HepG2 (cell line): ENCODE data around the gene TMEM63C. TPM values are rescaled to one million over a fixed set of nuclear protein-coding genes. Genes with fewer than 3 reads are reported as not detected.

ENCODE experiments used
- AGO1 ChIP-seq: fragments of 200-400 bp; formaldehyde crosslinking; IDR thresholded peaks from 2 replicates; pipeline ENCODE4 v1.6.1; 2017; ENCODE audit warnings: mild to moderate bottlenecking, low read depth, low read length, moderate library complexity; ENCODE audit not compliant: poor library complexity, severe bottlenecking
- DNMT1 ChIP-seq: sonication (generic); formaldehyde crosslinking; IDR thresholded peaks from 2 replicates; pipeline ENCODE4 v1.5.1; 2020; ENCODE audit warnings: mild to moderate bottlenecking, missing genetic modification reagents
- FOXK1 ChIP-seq: sonication (generic); formaldehyde crosslinking; IDR thresholded peaks from 2 replicates; pipeline ENCODE4 v1.4.0; 2020; ENCODE audit warnings: low read depth, missing genetic modification reagents, borderline replicate concordance
- HNRNPUL1 ChIP-seq: fragments of 200-400 bp; formaldehyde crosslinking; IDR thresholded peaks from 2 replicates; pipeline ENCODE4 v1.6.1; 2017; ENCODE audit warnings: low read depth, mild to moderate bottlenecking, low read length, moderate library complexity
- IRF2 ChIP-seq: IDR thresholded peaks from 2 replicates; pipeline ENCODE4 v1.6.1; 2018; ENCODE audit warnings: missing genetic modification reagents, missing compliant biosample characterization
- MIER2 ChIP-seq: IDR thresholded peaks from 2 replicates; pipeline ENCODE4 v1.6.1; 2016; ENCODE audit warnings: missing biosample characterization, missing genetic modification reagents
- PAX8 ChIP-seq: sonication (generic); formaldehyde crosslinking; IDR thresholded peaks from 2 replicates; pipeline ENCODE4 v1.8.0; 2022; ENCODE audit warnings: mild to moderate bottlenecking, missing genetic modification reagents, borderline replicate concordance
- polyA plus RNA-seq, 8 experiments: library from polyadenylated mRNA; depleted of rRNA in 3 of 8; stranded (reverse) in 7 of 8; unstranded in 1 of 8; fragments of >200 nt; fragmentation: Illumina TruSeq in 4 of 8; extraction: Trizol in 4 of 8; gene quantifications; 2 replicates each; pipeline versions ENCODE4 v1.2.1 to v1.2.3, GENCODE V29; 2011 to 2016; ENCODE audit warnings: low read depth in 4 of 8, missing spikeins in 1 of 8, mixed read lengths in 1 of 8; ENCODE audit not compliant: insufficient read depth in 1 of 8
- total RNA-seq, 5 experiments: library from RNA; depleted of rRNA; stranded (reverse); fragments of >200 nt; fragmentation: Illumina TruSeq; extraction: Trizol; gene quantifications; 2 replicates each; pipeline ENCODE4 v1.2.3, GENCODE V29; 2016; ENCODE audit warnings: low read depth in 1 of 5
- TF ChIP-seq, protein P1 (sequence below): sonication (generic); formaldehyde crosslinking; IDR thresholded peaks from 2 replicates; pipeline ENCODE4 v1.4.0; 2020; ENCODE audit warnings: missing genetic modification reagents, borderline replicate concordance
- TF ChIP-seq, protein P2 (sequence below): fragments of 450-650 bp; IDR thresholded peaks from 2 replicates; pipeline ENCODE4 v1.6.1; 2017
- TF ChIP-seq, protein P3 (sequence below): sonication (generic); formaldehyde crosslinking; IDR thresholded peaks from 2 replicates; pipeline ENCODE4 v1.5.0; 2020; ENCODE audit warnings: missing genetic modification reagents
- TF ChIP-seq, protein P4 (sequence below): sonication (generic); formaldehyde crosslinking; IDR thresholded peaks from 2 replicates; pipeline ENCODE4 v1.8.1; 2023; ENCODE audit warnings: mild to moderate bottlenecking, moderate library complexity, missing genetic modification reagents
- TF ChIP-seq, protein P5 (sequence below): sonication (generic); formaldehyde crosslinking; IDR thresholded peaks from 2 replicates; pipeline ENCODE4 v1.9.0; 2021; ENCODE audit warnings: missing genetic modification reagents, borderline replicate concordance
- TF ChIP-seq, protein P6 (sequence below): IDR thresholded peaks from 2 replicates; pipeline ENCODE4 v1.4.0; 2020; ENCODE audit warnings: mild to moderate bottlenecking, missing genetic modification reagents

Gene TMEM63C
- total and polyA plus RNA-seq, 2 of the 13 experiments (the other 11 are each of a cell fraction or from before 2014, with no cell fraction given): 0.17 to 0.27 TPM

DNA sequence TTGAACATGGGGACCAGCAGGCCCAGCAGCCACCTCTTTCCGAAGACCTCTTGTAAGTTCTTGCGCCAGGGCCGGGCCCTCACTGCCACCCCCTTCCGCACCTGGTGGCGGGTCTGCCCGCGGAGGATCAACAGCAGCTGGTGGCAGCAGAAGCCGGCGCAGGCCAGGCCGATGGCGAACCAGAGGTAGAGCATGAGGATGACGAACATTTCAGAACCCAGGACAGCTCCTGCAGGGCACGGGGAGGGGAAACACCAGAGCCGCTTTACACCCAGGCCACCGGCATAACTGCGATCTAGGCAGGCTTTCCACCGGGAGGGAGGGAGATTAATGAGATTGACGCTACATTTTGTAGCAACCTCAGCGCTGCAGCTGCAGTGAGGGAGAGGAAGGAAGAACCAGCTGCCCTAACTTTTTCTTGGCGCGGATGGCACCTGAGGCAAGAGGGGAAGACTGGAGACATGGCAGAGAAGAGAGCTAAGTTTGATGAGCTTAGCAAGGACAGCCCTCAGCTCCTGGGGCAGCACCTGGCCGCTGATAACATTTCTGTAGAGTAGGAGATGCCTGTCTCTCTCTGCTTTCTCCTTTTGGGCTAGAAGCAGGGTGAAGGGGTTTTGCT, 47.8 kb upstream of the TMEM63C start (continued):
- TF ChIP-seq, protein P1, sequence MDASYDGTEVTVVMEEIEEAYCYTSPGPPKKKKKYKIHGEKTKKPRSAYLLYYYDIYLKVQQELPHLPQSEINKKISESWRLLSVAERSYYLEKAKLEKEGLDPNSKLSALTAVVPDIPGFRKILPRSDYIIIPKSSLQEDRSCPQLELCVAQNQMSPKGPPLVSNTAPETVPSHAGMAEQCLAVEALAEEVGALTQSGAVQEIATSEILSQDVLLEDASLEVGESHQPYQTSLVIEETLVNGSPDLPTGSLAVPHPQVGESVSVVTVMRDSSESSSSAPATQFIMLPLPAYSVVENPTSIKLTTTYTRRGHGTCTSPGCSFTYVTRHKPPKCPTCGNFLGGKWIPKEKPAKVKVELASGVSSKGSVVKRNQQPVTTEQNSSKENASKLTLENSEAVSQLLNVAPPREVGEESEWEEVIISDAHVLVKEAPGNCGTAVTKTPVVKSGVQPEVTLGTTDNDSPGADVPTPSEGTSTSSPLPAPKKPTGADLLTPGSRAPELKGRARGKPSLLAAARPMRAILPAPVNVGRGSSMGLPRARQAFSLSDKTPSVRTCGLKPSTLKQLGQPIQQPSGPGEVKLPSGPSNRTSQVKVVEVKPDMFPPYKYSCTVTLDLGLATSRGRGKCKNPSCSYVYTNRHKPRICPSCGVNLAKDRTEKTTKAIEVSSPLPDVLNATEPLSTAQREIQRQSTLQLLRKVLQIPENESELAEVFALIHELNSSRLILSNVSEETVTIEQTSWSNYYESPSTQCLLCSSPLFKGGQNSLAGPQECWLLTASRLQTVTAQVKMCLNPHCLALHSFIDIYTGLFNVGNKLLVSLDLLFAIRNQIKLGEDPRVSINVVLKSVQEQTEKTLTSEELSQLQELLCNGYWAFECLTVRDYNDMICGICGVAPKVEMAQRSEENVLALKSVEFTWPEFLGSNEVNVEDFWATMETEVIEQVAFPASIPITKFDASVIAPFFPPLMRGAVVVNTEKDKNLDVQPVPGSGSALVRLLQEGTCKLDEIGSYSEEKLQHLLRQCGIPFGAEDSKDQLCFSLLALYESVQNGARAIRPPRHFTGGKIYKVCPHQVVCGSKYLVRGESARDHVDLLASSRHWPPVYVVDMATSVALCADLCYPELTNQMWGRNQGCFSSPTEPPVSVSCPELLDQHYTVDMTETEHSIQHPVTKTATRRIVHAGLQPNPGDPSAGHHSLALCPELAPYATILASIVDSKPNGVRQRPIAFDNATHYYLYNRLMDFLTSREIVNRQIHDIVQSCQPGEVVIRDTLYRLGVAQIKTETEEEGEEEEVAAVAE (CRISPR knock-in tag): peak; percentile 75
- peak; percentile 50; the same call in 1 of the 2 replicates for TF ChIP-seq PAX8 (CRISPR knock-in tag)
- TF ChIP-seq AGO1: no peak
- TF ChIP-seq DNMT1 (CRISPR knock-in tag): no peak
- TF ChIP-seq, protein P2, sequence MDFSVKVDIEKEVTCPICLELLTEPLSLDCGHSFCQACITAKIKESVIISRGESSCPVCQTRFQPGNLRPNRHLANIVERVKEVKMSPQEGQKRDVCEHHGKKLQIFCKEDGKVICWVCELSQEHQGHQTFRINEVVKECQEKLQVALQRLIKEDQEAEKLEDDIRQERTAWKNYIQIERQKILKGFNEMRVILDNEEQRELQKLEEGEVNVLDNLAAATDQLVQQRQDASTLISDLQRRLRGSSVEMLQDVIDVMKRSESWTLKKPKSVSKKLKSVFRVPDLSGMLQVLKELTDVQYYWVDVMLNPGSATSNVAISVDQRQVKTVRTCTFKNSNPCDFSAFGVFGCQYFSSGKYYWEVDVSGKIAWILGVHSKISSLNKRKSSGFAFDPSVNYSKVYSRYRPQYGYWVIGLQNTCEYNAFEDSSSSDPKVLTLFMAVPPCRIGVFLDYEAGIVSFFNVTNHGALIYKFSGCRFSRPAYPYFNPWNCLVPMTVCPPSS: no peak
- 0 out of 2 replicates have a peak, but pooled peaks have one; percentile 45 for TF ChIP-seq IRF2 (CRISPR knock-in tag)
- peak; percentile 99 for TF ChIP-seq MIER2 (CRISPR knock-in tag)
- peak; percentile 67; the same call in 1 of the 2 replicates for TF ChIP-seq FOXK1 (CRISPR knock-in tag)
- no peak for TF ChIP-seq HNRNPUL1
- TF ChIP-seq, protein P3, sequence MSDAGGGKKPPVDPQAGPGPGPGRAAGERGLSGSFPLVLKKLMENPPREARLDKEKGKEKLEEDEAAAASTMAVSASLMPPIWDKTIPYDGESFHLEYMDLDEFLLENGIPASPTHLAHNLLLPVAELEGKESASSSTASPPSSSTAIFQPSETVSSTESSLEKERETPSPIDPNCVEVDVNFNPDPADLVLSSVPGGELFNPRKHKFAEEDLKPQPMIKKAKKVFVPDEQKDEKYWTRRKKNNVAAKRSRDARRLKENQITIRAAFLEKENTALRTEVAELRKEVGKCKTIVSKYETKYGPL: 0 out of 2 replicates have a peak, but pooled peaks have one; percentile 49
- TF ChIP-seq, protein P4, sequence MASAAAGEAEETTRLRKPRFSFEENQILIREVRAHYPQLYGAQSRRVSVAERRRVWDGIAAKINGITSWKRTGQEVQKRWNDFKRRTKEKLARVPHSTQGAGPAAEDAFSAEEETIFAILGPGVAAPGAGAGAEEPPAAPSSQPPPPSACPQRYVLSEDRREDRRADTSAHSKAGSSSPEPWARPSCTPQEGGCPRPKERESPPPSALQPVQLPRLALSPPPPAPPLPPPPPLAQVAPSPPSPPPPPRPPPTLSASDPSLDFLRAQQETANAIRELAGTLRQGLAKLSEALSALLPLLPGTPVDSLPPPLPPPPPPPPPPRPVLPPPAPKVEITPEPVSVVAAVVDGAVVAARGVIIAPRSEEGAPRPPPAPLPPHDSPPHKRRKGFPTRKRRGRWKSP (CRISPR knock-in tag): peak; percentile 35; the same call in 1 of the 2 replicates
- TF ChIP-seq, protein P5, sequence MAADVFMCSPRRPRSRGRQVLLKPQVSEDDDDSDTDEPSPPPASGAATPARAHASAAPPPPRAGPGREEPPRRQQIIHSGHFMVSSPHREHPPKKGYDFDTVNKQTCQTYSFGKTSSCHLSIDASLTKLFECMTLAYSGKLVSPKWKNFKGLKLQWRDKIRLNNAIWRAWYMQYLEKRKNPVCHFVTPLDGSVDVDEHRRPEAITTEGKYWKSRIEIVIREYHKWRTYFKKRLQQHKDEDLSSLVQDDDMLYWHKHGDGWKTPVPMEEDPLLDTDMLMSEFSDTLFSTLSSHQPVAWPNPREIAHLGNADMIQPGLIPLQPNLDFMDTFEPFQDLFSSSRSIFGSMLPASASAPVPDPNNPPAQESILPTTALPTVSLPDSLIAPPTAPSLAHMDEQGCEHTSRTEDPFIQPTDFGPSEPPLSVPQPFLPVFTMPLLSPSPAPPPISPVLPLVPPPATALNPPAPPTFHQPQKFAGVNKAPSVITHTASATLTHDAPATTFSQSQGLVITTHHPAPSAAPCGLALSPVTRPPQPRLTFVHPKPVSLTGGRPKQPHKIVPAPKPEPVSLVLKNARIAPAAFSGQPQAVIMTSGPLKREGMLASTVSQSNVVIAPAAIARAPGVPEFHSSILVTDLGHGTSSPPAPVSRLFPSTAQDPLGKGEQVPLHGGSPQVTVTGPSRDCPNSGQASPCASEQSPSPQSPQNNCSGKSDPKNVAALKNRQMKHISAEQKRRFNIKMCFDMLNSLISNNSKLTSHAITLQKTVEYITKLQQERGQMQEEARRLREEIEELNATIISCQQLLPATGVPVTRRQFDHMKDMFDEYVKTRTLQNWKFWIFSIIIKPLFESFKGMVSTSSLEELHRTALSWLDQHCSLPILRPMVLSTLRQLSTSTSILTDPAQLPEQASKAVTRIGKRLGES (CRISPR knock-in tag): peak; percentile 70; the same call in 1 of the 2 replicates
- TF ChIP-seq, protein P6, sequence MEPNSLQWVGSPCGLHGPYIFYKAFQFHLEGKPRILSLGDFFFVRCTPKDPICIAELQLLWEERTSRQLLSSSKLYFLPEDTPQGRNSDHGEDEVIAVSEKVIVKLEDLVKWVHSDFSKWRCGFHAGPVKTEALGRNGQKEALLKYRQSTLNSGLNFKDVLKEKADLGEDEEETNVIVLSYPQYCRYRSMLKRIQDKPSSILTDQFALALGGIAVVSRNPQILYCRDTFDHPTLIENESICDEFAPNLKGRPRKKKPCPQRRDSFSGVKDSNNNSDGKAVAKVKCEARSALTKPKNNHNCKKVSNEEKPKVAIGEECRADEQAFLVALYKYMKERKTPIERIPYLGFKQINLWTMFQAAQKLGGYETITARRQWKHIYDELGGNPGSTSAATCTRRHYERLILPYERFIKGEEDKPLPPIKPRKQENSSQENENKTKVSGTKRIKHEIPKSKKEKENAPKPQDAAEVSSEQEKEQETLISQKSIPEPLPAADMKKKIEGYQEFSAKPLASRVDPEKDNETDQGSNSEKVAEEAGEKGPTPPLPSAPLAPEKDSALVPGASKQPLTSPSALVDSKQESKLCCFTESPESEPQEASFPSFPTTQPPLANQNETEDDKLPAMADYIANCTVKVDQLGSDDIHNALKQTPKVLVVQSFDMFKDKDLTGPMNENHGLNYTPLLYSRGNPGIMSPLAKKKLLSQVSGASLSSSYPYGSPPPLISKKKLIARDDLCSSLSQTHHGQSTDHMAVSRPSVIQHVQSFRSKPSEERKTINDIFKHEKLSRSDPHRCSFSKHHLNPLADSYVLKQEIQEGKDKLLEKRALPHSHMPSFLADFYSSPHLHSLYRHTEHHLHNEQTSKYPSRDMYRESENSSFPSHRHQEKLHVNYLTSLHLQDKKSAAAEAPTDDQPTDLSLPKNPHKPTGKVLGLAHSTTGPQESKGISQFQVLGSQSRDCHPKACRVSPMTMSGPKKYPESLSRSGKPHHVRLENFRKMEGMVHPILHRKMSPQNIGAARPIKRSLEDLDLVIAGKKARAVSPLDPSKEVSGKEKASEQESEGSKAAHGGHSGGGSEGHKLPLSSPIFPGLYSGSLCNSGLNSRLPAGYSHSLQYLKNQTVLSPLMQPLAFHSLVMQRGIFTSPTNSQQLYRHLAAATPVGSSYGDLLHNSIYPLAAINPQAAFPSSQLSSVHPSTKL: peak; percentile 39; the same call in 1 of the 2 replicates
